SK-N-SH treated with all-trans-retinoic acid at 6 μM for 48 hours (cell line): ENCODE data around the gene CBR1.
"Not testable (repeated sequence)": the region's sequence is repeated elsewhere in the genome, so short reads cannot be mapped to it uniquely, and the experiment has no call there.

Experiments
- ATAC-seq: fragments of 200-7000 bp; cut with Tn5 transposase; 3 replicates; pipeline ENCODE4 v1.9.1; 2020; ENCODE audit warnings: mild to moderate bottlenecking, moderate library complexity
- ARNTL ChIP-seq: fragments of 450-650 bp; formaldehyde crosslinking; IDR thresholded peaks from 2 replicates; pipeline ENCODE4 v1.5.0; 2020; ENCODE audit warnings: low read depth, mild to moderate bottlenecking, moderate library complexity, borderline replicate concordance
- BACH2 ChIP-seq: fragments of 250-450 bp; sonication (Bioruptor Pico); IDR thresholded peaks from 2 replicates; pipeline ENCODE4 v1.9.0; 2021; ENCODE audit warnings: mild to moderate bottlenecking, borderline replicate concordance
- CSDC2 ChIP-seq: fragments of 250-450 bp; sonication (Bioruptor Pico); IDR thresholded peaks from 2 replicates; pipeline ENCODE4 v1.5.0; 2020; ENCODE audit warnings: mild to moderate bottlenecking, moderate library complexity
- ESRRG ChIP-seq: fragments of 250-450 bp; sonication (Bioruptor Pico); IDR thresholded peaks from 2 replicates; pipeline ENCODE4 v1.6.1; 2021; ENCODE audit warnings: mild to moderate bottlenecking
- GLIS3 ChIP-seq: fragments of 250-450 bp; sonication (Bioruptor Pico); IDR thresholded peaks from 2 replicates; pipeline ENCODE4 v1.5.0; 2020; ENCODE audit warnings: mild to moderate bottlenecking, moderate library complexity
- ISL1 ChIP-seq: fragments of 250-450 bp; sonication (Bioruptor Pico); IDR thresholded peaks from 2 replicates; pipeline ENCODE4 v2.1.2; 2022; ENCODE audit warnings: mild to moderate bottlenecking, moderate library complexity
- OSR1 ChIP-seq: fragments of 250-450 bp; sonication (Bioruptor Pico); IDR thresholded peaks from 2 replicates; pipeline ENCODE4 v1.8.0; 2022; ENCODE audit warnings: moderate library complexity, mild to moderate bottlenecking, inconsistent platforms
- PPARA ChIP-seq: fragments of 250-450 bp; sonication (Bioruptor Pico); IDR thresholded peaks from 2 replicates; pipeline ENCODE4 v1.5.0; 2020; ENCODE audit warnings: mild to moderate bottlenecking, borderline replicate concordance
- RARB ChIP-seq: fragments of 250-450 bp; sonication (Bioruptor Pico); IDR thresholded peaks from 2 replicates; pipeline ENCODE4 v1.8.0; 2021; ENCODE audit warnings: mild to moderate bottlenecking, moderate library complexity
- SNAI2 ChIP-seq: fragments of 250-450 bp; sonication (Bioruptor Pico); IDR thresholded peaks from 2 replicates; pipeline ENCODE4 v1.5.0; 2020; ENCODE audit warnings: mild to moderate bottlenecking, moderate library complexity
- TCF4 ChIP-seq: fragments of 250-450 bp; sonication (Bioruptor Pico); IDR thresholded peaks from 2 replicates; pipeline ENCODE4 v1.8.0; 2021; ENCODE audit warnings: mild to moderate bottlenecking, moderate library complexity, borderline replicate concordance
- TOX ChIP-seq: fragments of 250-450 bp; sonication (Bioruptor Pico); IDR thresholded peaks from 2 replicates; pipeline ENCODE4 v1.8.0; 2021; ENCODE audit warnings: mild to moderate bottlenecking, moderate library complexity, borderline replicate concordance
- ZC3H10 ChIP-seq: fragments of 250-450 bp; sonication (Bioruptor Pico); IDR thresholded peaks from 2 replicates; pipeline ENCODE4 v1.5.1; 2021; ENCODE audit warnings: mild to moderate bottlenecking, moderate library complexity
- ZFP3 ChIP-seq: fragments of 250-450 bp; sonication (Bioruptor Pico); IDR thresholded peaks from 2 replicates; pipeline ENCODE4 v1.5.0; 2020; ENCODE audit warnings: mild to moderate bottlenecking, moderate library complexity
- ZFP30 ChIP-seq: fragments of 450-650 bp; formaldehyde crosslinking; IDR thresholded peaks from 2 replicates; pipeline ENCODE4 v1.5.0; 2022; ENCODE audit warnings: mild to moderate bottlenecking, moderate library complexity
- ZNF565 ChIP-seq: fragments of 450-650 bp; formaldehyde crosslinking; conservative IDR thresholded peaks from 2 replicates; pipeline ENCODE4 v1.5.0; 2020; ENCODE audit warnings: low read depth, mild to moderate bottlenecking, moderate library complexity
- ZNF70 ChIP-seq: fragments of 450-650 bp; formaldehyde crosslinking; IDR thresholded peaks from 2 replicates; pipeline ENCODE4 v1.5.0; 2020; ENCODE audit warnings: mild to moderate bottlenecking, moderate library complexity
- ZNF8 ChIP-seq: fragments of 450-650 bp; formaldehyde crosslinking; IDR thresholded peaks from 2 replicates; pipeline ENCODE4 v1.5.0; 2020; ENCODE audit warnings: mild to moderate bottlenecking, moderate library complexity
- TF ChIP-seq, protein P1 (sequence below): fragments of 250-450 bp; sonication (Bioruptor Pico); IDR thresholded peaks from 2 replicates; pipeline ENCODE4 v1.5.1; 2021; ENCODE audit warnings: mild to moderate bottlenecking, moderate library complexity
- TF ChIP-seq, protein P2 (sequence below): fragments of 250-450 bp; sonication (Bioruptor Pico); IDR thresholded peaks from 2 replicates; pipeline ENCODE4 v1.8.0; 2021; ENCODE audit warnings: low read depth, mild to moderate bottlenecking, moderate library complexity, borderline replicate concordance
- TF ChIP-seq, protein P3 (sequence below): fragments of 250-450 bp; sonication (Bioruptor Pico); IDR thresholded peaks from 2 replicates; pipeline ENCODE4 v1.5.0; 2020; ENCODE audit warnings: mild to moderate bottlenecking, moderate library complexity

CBR1 gene

DNA sequence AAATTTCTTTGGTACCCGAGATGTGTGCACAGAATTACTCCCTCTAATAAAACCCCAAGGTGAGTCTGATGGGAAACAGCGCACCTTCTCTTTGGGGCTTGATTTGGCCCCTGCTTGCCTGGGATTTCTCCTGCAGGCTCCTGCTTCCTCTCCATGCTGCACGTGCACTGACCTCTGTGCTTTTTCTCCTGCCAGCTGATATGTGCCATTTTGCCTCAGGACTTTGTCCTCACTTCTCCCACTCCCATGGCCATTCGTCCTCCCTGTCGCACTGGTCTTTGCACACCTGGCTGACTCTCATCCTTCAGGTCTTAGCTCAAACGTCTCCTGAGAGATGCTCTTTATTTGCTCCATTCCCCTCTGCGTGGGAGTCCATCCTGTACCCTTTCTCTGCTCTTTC is 1.2 kb downstream of the CBR1 start:
- no peak for TF ChIP-seq CSDC2 (CRISPR knock-in tag)
- TF ChIP-seq ESRRG (CRISPR knock-in tag): no peak
- TF ChIP-seq ZFP3: no peak
- TF ChIP-seq ZNF70 (CRISPR knock-in tag): no peak
- no peak for TF ChIP-seq PPARA (CRISPR knock-in tag)
- TF ChIP-seq, protein P1, sequence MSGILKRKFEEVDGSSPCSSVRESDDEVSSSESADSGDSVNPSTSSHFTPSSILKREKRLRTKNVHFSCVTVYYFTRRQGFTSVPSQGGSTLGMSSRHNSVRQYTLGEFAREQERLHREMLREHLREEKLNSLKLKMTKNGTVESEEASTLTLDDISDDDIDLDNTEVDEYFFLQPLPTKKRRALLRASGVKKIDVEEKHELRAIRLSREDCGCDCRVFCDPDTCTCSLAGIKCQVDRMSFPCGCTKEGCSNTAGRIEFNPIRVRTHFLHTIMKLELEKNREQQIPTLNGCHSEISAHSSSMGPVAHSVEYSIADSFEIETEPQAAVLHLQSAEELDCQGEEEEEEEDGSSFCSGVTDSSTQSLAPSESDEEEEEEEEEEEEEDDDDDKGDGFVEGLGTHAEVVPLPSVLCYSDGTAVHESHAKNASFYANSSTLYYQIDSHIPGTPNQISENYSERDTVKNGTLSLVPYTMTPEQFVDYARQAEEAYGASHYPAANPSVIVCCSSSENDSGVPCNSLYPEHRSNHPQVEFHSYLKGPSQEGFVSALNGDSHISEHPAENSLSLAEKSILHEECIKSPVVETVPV: no peak
- TF ChIP-seq, protein P2, sequence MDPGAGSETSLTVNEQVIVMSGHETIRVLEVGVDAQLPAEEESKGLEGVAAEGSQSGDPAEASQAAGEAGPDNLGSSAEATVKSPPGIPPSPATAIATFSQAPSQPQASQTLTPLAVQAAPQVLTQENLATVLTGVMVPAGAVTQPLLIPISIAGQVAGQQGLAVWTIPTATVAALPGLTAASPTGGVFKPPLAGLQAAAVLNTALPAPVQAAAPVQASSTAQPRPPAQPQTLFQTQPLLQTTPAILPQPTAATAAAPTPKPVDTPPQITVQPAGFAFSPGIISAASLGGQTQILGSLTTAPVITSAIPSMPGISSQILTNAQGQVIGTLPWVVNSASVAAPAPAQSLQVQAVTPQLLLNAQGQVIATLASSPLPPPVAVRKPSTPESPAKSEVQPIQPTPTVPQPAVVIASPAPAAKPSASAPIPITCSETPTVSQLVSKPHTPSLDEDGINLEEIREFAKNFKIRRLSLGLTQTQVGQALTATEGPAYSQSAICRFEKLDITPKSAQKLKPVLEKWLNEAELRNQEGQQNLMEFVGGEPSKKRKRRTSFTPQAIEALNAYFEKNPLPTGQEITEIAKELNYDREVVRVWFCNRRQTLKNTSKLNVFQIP (CRISPR knock-in tag): no peak
- no peak for ATAC-seq

DNA sequence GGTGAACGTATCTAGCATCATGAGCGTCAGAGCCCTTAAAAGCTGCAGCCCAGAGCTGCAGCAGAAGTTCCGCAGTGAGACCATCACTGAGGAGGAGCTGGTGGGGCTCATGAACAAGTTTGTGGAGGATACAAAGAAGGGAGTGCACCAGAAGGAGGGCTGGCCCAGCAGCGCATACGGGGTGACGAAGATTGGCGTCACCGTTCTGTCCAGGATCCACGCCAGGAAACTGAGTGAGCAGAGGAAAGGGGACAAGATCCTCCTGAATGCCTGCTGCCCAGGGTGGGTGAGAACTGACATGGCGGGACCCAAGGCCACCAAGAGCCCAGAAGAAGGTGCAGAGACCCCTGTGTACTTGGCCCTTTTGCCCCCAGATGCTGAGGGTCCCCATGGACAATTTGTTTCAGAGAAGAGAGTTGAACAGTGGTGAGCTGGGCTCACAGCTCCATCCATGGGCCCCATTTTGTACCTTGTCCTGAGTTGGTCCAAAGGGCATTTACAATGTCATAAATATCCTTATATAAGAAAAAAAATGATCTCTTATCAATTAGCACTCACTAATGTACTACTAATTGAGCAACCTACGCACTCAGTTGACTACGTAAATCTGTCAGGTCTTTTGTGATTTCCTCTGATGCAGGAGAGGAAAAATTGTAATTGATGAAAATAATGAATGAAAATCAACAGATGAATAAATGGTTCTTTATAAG is 2.8 kb downstream of the CBR1 start:
- ATAC-seq: no peak
- TF ChIP-seq TOX (CRISPR knock-in tag): no peak

DNA sequence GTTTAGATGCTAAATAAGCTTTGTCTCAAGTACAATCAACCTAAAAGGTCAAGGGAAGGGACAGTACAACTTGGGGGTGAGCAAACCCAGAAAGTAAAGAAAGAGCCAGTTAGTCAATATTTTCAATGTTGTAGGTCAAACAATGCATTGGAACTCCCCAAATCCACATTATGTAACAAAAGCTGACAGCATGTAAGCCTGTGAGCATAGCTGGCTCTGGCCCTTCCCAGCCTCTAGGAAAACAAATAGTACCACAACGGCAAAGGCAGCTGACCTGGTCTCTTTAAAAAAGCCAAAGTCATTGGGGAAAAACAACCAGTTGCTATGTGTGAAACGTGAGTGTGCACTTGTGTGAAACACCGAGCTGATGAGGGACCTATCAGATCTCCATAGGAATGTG is 3.4 kb downstream of the CBR1 start:
- ATAC-seq: no peak
- TF ChIP-seq SNAI2: no peak

DNA sequence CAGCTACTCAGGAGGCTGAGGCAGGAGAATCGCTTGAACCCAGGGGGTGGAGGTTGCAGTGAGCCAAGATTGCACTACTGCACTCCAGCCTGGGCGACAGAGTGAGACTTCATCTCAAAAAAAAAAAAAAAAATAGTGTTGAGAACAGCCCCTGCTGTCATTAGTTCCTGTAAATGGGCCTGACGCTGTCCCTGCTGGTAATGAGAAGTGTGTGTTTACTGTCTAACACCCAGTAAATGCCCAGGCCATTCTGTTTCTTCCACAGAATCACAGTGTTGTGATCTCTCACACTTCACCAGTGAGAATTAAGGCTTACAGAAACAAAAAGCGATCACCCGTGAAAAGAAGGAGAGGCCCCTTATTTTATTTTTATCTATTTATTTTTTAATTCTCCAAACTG is 4.1 kb downstream of the CBR1 start:
- not testable (repeated sequence) for ATAC-seq

DNA sequence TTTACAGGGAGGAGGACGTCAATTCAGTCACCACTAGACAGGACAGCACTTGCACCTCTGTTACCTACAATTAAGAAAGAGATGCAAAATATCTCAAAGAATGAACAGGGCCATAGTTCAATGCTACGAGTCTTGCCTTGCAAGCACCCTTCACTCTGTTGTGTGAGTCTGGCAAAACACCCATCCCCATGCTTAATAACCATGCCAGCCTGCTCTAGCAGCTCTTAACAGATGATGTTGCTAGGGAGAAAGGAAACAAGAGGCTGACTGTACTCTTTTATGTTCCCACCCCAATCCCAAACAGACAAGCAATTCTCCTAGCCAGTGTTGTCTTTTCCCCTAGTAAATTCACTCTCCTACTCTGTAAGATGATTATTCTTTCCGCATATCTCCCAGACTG is 5.3 kb downstream of the CBR1 start:
- no peak for ATAC-seq
- TF ChIP-seq OSR1 (CRISPR knock-in tag) (no peak), RARB (CRISPR knock-in tag) (no peak), ZNF8 (no peak), ZC3H10 (CRISPR knock-in tag) (no peak), TCF4 (no peak), ARNTL (CRISPR knock-in tag) (no peak), ISL1 (CRISPR knock-in tag) (no peak), ZNF565 (CRISPR knock-in tag) (no peak), TOX (CRISPR knock-in tag) (no peak), BACH2 (CRISPR knock-in tag) (no peak), CSDC2 (CRISPR knock-in tag) (no peak), ZFP30 (CRISPR knock-in tag) (no peak), ZFP3 (no peak), SNAI2 (no peak), ZNF70 (CRISPR knock-in tag) (no peak), GLIS3 (CRISPR knock-in tag) (no peak)
- TF ChIP-seq, protein P3, sequence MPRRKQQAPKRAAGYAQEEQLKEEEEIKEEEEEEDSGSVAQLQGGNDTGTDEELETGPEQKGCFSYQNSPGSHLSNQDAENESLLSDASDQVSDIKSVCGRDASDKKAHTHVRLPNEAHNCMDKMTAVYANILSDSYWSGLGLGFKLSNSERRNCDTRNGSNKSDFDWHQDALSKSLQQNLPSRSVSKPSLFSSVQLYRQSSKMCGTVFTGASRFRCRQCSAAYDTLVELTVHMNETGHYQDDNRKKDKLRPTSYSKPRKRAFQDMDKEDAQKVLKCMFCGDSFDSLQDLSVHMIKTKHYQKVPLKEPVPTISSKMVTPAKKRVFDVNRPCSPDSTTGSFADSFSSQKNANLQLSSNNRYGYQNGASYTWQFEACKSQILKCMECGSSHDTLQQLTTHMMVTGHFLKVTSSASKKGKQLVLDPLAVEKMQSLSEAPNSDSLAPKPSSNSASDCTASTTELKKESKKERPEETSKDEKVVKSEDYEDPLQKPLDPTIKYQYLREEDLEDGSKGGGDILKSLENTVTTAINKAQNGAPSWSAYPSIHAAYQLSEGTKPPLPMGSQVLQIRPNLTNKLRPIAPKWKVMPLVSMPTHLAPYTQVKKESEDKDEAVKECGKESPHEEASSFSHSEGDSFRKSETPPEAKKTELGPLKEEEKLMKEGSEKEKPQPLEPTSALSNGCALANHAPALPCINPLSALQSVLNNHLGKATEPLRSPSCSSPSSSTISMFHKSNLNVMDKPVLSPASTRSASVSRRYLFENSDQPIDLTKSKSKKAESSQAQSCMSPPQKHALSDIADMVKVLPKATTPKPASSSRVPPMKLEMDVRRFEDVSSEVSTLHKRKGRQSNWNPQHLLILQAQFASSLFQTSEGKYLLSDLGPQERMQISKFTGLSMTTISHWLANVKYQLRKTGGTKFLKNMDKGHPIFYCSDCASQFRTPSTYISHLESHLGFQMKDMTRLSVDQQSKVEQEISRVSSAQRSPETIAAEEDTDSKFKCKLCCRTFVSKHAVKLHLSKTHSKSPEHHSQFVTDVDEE: no peak
- TF ChIP-seq, protein P2 (CRISPR knock-in tag): no peak
- TF ChIP-seq, all 23 proteins: peak for 0
